ENCODE data around the gene INSC.

The INSC gene

GRCh38 chr11:15146271-15147003, 31.7 kb downstream of the INSC start:
- no peak for DNase-seq (ENCODE audit: low read depth, low spot score)

- no peak for DNase-seq (ENCODE audit: low read depth, low spot score)
Observed at GRCh38 chr11:15148169-15148568, 33.4 kb downstream of the INSC start.

GRCh38 chr11:15149050-15149449, 34.3 kb downstream of the INSC start:
- DNase-seq (ENCODE audit: low read depth, low spot score) = no peak

GRCh38 chr11:15150507-15150906, 35.8 kb downstream of the INSC start:
- no peak for DNase-seq (ENCODE audit: low read depth, low spot score)

- no peak for DNase-seq (ENCODE audit: low read depth, low spot score)
Observed at GRCh38 chr11:15153231-15153630, 38.5 kb downstream of the INSC start.

GRCh38 chr11:15157181-15157580, 42.5 kb downstream of the INSC start:
- no peak for DNase-seq (ENCODE audit: low read depth, low spot score)

- no peak for DNase-seq (ENCODE audit: low read depth, low spot score)
Observed at GRCh38 chr11:15157606-15158137, 42.9 kb downstream of the INSC start.

- no peak for DNase-seq (ENCODE audit: low read depth, low spot score)
Observed at GRCh38 chr11:15158351-15159015, 43.8 kb downstream of the INSC start.

GRCh38 chr11:15159085-15159484, 44.4 kb downstream of the INSC start:
- no peak for DNase-seq (ENCODE audit: low read depth, low spot score)

GRCh38 chr11:15161790-15162189, 47.1 kb downstream of the INSC start:
- DNase-seq (ENCODE audit: low read depth, low spot score) = no peak

- DNase-seq (ENCODE audit: low read depth, low spot score) = no peak
Observed at GRCh38 chr11:15163136-15163535, 48.4 kb downstream of the INSC start.

GRCh38 chr11:15166204-15166603, 51.5 kb downstream of the INSC start:
- no peak for DNase-seq (ENCODE audit: low read depth, low spot score)

GRCh38 chr11:15169815-15170551, 55.3 kb downstream of the INSC start:
- no peak for DNase-seq (ENCODE audit: low read depth, low spot score)

- no peak for DNase-seq (ENCODE audit: low read depth, low spot score)
Observed at GRCh38 chr11:15170698-15171097, 56.0 kb downstream of the INSC start.

GRCh38 chr11:15171956-15172355, 57.2 kb downstream of the INSC start:
- DNase-seq (ENCODE audit: low read depth, low spot score) = no peak

GRCh38 chr11:15175831-15176230, 61.1 kb downstream of the INSC start:
- DNase-seq (ENCODE audit: low read depth, low spot score) = no peak

GRCh38 chr11:15176646-15177163, 62.0 kb downstream of the INSC start:
- no peak for DNase-seq (ENCODE audit: low read depth, low spot score)

- DNase-seq (ENCODE audit: low read depth, low spot score) = no peak
Observed at GRCh38 chr11:15177491-15177890, 62.8 kb downstream of the INSC start.

- DNase-seq (ENCODE audit: low read depth, low spot score) = no peak
Observed at GRCh38 chr11:15178214-15178613, 63.5 kb downstream of the INSC start.

- no peak for DNase-seq (ENCODE audit: low read depth, low spot score)
Observed at GRCh38 chr11:15179167-15179566, 64.4 kb downstream of the INSC start.

- no peak for DNase-seq (ENCODE audit: low read depth, low spot score)
Observed at GRCh38 chr11:15180212-15180792, 65.6 kb downstream of the INSC start.

GRCh38 chr11:15182372-15182771, 67.6 kb downstream of the INSC start:
- DNase-seq (ENCODE audit: low read depth, low spot score) = no peak

All from brain pericyte (primary cell).